HCT116 (cell line): ENCODE results near the gene TAAR8.

Source experiments
- CEBPB ChIP-seq: IDR thresholded peaks from 2 replicates; pipeline ENCODE4 v1.6.1; 2012; ENCODE audit warnings: low read depth
- EZH2 ChIP-seq: fragments of 200-600 bp; sonication (generic); IDR thresholded peaks from 2 replicates; pipeline ENCODE4 v1.6.1; 2017; ENCODE audit warnings: antibody characterized with exemption, mixed run types
- EZH2phosphoT487 ChIP-seq: fragments of 200-600 bp; IDR thresholded peaks from 2 replicates; pipeline ENCODE4 v1.6.1; 2018; ENCODE audit warnings: antibody characterized with exemption, borderline replicate concordance
- JUND ChIP-seq: IDR thresholded peaks from 2 replicates; pipeline ENCODE4 v1.6.1; 2012
- MAX ChIP-seq: IDR thresholded peaks from 2 replicates; pipeline ENCODE4 v1.6.1; 2012
- POLR2A ChIP-seq: IDR thresholded peaks from 2 replicates; pipeline ENCODE4 v1.7.0; 2011; ENCODE audit warnings: borderline replicate concordance; ENCODE audit not compliant: insufficient read depth, insufficient read length; ENCODE audit errors: extremely low read depth
- POLR2AphosphoS5 ChIP-seq: IDR thresholded peaks from 2 replicates; pipeline ENCODE4 v1.6.1; 2011; ENCODE audit warnings: mild to moderate bottlenecking, low read depth, low read length, moderate library complexity
- RAD21 ChIP-seq: IDR thresholded peaks from 2 replicates; pipeline ENCODE4 v1.6.1; 2012; ENCODE audit warnings: low read depth, mild to moderate bottlenecking
- SIN3A ChIP-seq: IDR thresholded peaks from 2 replicates; pipeline ENCODE4 v1.6.1; 2012; ENCODE audit warnings: low read depth
- TCF7L2 ChIP-seq: IDR thresholded peaks from 2 replicates; pipeline ENCODE4 v1.7.0; 2011; ENCODE audit warnings: borderline replicate concordance, inconsistent platforms; ENCODE audit not compliant: insufficient read depth, insufficient read length; ENCODE audit errors: extremely low read depth
- YY1 ChIP-seq: IDR thresholded peaks from 2 replicates; pipeline ENCODE4 v1.6.1; 2011; ENCODE audit warnings: low read length, low read depth, moderate library complexity, mild to moderate bottlenecking; ENCODE audit not compliant: insufficient replicate concordance; ENCODE audit errors: extremely low read depth
- TF ChIP-seq, protein P1 (sequence below), 3 experiments: fragments of 200-600 bp in 1 of 3; sonication (generic) in 1 of 3; IDR thresholded peaks in 2 of 3; conservative IDR thresholded peaks in 1 of 3; 2 replicates each; pipeline ENCODE4 v1.5.1; 2012 to 2017; ENCODE audit warnings: low read depth in 2 of 3, low read length in 2 of 3, antibody characterized with exemption in 1 of 3, borderline replicate concordance in 1 of 3, control low read depth in 1 of 3, mild to moderate bottlenecking in 1 of 3, mixed read lengths in 1 of 3, mixed run types in 1 of 3, moderate library complexity in 1 of 3; ENCODE audit not compliant: insufficient read depth in 1 of 3
- TF ChIP-seq, protein P2 (sequence below): IDR thresholded peaks from 2 replicates; pipeline ENCODE4 v1.6.1; 2012; ENCODE audit warnings: low read depth
- TF ChIP-seq, protein P3 (sequence below): IDR thresholded peaks from 2 replicates; pipeline ENCODE4 v1.6.1; 2011; ENCODE audit warnings: mild to moderate bottlenecking, low read length, moderate library complexity; ENCODE audit not compliant: insufficient replicate concordance; ENCODE audit errors: extremely low read depth

DNA sequence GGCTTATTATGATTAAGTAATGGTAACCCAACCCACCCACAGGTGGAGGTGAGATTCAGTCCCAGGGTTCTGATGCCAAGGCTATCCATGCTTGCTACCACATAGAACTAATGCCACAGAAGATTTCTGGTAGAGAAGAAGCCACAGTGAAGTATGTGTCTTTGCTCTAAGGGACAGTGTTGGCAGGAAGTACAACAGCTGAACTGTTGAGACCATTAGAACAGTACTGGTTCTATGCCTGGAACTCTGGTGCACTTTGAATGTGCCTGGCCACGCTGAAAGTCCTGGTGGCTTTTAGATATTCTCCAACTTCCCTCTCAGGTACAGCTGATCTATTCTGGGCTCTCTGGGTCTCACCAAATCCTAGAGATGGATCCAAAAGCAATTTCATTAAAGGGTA, 47.3 kb upstream of the TAAR8 start:
- TF ChIP-seq EZH2 (no peak), POLR2AphosphoS5 (no peak), POLR2A (no peak), EZH2phosphoT487 (no peak), CEBPB (no peak), JUND (no peak), MAX (no peak), RAD21 (no peak), TCF7L2 (no peak), YY1 (no peak), SIN3A (no peak)
- TF ChIP-seq, protein P1, sequence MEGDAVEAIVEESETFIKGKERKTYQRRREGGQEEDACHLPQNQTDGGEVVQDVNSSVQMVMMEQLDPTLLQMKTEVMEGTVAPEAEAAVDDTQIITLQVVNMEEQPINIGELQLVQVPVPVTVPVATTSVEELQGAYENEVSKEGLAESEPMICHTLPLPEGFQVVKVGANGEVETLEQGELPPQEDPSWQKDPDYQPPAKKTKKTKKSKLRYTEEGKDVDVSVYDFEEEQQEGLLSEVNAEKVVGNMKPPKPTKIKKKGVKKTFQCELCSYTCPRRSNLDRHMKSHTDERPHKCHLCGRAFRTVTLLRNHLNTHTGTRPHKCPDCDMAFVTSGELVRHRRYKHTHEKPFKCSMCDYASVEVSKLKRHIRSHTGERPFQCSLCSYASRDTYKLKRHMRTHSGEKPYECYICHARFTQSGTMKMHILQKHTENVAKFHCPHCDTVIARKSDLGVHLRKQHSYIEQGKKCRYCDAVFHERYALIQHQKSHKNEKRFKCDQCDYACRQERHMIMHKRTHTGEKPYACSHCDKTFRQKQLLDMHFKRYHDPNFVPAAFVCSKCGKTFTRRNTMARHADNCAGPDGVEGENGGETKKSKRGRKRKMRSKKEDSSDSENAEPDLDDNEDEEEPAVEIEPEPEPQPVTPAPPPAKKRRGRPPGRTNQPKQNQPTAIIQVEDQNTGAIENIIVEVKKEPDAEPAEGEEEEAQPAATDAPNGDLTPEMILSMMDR (IDR thresholded peaks at IDR 0.05 in 2 of 3, conservative IDR thresholded peaks at IDR 0.05 in 1 of 3; ENCODE audit: borderline replicate concordance in 1 of 3, insufficient read depth in 1 of 3, low read depth in 2 of 3, low read length in 2 of 3), result no peak
- TF ChIP-seq, protein P2, sequence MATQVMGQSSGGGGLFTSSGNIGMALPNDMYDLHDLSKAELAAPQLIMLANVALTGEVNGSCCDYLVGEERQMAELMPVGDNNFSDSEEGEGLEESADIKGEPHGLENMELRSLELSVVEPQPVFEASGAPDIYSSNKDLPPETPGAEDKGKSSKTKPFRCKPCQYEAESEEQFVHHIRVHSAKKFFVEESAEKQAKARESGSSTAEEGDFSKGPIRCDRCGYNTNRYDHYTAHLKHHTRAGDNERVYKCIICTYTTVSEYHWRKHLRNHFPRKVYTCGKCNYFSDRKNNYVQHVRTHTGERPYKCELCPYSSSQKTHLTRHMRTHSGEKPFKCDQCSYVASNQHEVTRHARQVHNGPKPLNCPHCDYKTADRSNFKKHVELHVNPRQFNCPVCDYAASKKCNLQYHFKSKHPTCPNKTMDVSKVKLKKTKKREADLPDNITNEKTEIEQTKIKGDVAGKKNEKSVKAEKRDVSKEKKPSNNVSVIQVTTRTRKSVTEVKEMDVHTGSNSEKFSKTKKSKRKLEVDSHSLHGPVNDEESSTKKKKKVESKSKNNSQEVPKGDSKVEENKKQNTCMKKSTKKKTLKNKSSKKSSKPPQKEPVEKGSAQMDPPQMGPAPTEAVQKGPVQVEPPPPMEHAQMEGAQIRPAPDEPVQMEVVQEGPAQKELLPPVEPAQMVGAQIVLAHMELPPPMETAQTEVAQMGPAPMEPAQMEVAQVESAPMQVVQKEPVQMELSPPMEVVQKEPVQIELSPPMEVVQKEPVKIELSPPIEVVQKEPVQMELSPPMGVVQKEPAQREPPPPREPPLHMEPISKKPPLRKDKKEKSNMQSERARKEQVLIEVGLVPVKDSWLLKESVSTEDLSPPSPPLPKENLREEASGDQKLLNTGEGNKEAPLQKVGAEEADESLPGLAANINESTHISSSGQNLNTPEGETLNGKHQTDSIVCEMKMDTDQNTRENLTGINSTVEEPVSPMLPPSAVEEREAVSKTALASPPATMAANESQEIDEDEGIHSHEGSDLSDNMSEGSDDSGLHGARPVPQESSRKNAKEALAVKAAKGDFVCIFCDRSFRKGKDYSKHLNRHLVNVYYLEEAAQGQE, result no peak
- TF ChIP-seq, protein P3, sequence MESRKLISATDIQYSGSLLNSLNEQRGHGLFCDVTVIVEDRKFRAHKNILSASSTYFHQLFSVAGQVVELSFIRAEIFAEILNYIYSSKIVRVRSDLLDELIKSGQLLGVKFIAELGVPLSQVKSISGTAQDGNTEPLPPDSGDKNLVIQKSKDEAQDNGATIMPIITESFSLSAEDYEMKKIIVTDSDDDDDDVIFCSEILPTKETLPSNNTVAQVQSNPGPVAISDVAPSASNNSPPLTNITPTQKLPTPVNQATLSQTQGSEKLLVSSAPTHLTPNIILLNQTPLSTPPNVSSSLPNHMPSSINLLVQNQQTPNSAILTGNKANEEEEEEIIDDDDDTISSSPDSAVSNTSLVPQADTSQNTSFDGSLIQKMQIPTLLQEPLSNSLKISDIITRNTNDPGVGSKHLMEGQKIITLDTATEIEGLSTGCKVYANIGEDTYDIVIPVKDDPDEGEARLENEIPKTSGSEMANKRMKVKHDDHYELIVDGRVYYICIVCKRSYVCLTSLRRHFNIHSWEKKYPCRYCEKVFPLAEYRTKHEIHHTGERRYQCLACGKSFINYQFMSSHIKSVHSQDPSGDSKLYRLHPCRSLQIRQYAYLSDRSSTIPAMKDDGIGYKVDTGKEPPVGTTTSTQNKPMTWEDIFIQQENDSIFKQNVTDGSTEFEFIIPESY, result no peak
